GM21737 (cell line): ENCODE results near the gene WWC1.

Experiments
- ATAC-seq: cut with Tn5 transposase; IDR thresholded peaks from one replicate; pipeline ENCODE4 v1.9.1; 2021; ENCODE audit warnings: mild to moderate bottlenecking, moderate library complexity; ENCODE audit not compliant: unreplicated experiment

The WWC1 gene

GRCh38 chr5:168359820-168360460 lies 68.5 kb downstream of the WWC1 start:
- no peak for ATAC-seq

DNA sequence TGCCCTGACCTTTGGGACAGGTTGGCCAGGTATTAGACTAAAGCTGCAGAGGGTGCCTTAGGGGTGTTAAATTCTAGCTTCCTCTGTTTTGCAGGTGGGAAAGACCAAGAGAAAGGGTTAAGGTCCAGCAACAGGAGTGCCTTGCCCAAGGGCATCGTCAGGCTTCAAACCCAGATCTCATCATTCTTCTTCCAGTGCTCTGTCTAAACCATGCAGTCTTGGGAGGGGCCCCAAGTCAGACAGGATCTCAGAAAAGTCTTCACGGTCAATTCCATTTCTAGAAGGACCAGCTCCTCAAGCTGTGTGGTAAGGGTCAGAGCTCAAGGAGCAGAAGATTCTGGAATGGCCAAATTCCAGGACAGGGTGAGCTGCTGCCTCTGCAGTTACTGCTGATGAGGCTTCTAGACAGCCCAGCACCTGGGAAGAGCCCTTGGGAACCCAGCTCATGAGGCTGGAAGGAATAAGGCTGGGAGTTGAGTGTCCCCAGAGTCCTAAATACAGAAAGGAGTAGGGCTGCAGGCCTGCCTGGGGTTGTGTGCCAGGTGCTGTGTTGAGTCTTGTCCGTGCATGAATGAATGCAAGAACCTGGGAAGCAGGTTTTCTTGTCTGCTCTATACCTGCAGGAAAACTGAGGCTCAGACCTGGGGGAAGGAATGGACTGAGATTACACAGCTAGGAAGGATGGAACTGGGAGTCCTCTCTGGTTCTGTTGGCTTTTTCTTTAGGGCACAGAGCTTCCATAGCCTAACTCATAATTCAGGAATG lies 69.3 kb downstream of the WWC1 start:
- ATAC-seq = no peak

- no peak for ATAC-seq
Measured at GRCh38 chr5:168362097-168362885, 70.8 kb downstream of the WWC1 start.

GRCh38 chr5:168364151-168364661 lies 72.8 kb downstream of the WWC1 start:
- ATAC-seq = no peak

DNA sequence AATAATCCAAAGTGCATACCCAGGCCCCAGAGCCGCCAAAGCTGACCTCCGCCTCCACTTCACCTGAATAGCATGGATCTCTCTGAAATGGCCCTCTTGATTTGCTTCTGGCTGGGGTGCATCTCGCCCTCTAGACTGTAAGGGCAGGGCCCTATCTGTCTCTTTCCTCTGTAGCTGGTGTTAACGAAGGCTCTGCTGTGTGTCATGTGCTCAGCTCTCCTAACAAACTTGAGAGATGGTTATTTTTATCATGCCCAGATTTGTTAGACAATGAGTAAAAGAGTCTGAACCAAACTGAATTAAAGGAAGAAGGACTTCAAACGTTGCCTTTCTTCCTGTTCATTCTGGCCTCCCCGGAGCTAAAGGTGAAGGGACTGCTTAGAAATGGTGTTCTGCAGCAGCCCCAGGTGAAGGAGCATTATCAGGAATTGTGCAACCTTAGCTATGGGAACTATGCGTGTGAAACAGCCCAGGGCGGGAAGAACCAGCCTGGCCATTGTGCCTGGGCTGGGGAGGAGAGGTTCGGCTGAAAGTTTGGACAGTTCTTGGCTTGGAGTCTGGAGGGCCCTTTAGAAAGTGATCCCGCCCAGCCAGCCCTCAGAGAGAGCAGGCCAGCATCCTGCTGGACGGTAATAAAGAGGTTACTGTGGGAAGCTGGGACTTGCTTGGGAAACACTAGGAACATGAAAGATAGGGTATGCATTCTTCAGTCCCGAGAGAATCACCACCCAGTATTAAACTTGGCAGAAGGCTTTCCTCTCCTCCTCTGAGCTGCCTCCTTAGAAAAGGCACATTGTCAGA lies 73.5 kb downstream of the WWC1 start:
- ATAC-seq = no peak

DNA sequence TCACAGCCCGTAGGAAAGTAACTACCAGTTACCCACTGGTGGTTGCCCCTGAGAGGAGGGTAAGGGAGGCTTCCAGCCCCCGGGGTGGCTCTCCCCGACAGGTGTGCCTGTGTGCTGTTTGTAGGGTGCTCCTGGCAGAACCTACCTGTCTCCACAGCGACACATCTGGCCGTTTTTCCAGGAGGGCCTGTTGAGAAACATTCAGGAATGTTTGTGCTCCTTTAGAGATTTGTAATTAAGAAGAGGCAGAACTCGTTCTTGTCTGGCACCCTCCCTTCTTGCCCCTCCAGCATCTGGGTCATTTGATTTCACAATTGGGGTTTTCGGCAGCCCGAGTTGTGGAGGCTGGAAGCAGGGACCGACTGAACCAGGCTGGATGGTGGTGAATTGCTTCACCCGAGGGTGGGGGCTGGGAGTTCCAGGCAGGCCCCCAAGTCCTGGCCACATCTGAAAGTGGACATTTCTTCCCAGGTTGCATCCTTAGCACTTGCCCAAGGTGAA lies 74.2 kb downstream of the WWC1 start:
- no peak for ATAC-seq

GRCh38 chr5:168366116-168366515 lies 74.7 kb downstream of the WWC1 start:
- ATAC-seq = no peak

GRCh38 chr5:168368854-168369253 lies 77.4 kb downstream of the WWC1 start:
- no peak for ATAC-seq

DNA sequence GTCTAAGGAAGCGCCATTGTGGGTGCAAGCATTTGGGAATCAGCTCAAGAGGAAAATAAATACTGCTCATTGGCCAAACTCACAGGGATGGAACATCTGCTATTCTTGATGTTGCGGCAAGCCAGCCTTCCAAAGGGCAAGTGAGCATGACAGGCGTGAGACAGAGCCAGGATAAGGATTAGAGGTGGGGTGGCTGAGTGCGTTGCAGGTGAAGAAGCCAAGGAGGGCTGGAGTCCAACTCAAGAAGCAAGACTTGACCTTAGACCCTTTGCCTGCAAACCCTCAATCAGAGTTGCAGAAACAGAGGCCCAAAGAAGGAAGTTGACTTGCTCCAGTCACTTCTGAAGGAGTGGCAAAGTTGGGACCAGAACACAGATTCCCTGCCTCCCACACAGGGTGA lies 79.4 kb downstream of the WWC1 start:
- ATAC-seq = no peak

- ATAC-seq = no peak
Measured at GRCh38 chr5:168372356-168372946, 81.0 kb downstream of the WWC1 start.

- ATAC-seq = no peak
Measured at GRCh38 chr5:168374532-168374931, 83.1 kb downstream of the WWC1 start.

- no peak for ATAC-seq
Measured at GRCh38 chr5:168375214-168375613, 83.8 kb downstream of the WWC1 start.

- ATAC-seq = no peak
Measured at GRCh38 chr5:168377525-168377924, 86.1 kb downstream of the WWC1 start.

- no peak for ATAC-seq
Measured at GRCh38 chr5:168378741-168379140, 87.3 kb downstream of the WWC1 start.

DNA sequence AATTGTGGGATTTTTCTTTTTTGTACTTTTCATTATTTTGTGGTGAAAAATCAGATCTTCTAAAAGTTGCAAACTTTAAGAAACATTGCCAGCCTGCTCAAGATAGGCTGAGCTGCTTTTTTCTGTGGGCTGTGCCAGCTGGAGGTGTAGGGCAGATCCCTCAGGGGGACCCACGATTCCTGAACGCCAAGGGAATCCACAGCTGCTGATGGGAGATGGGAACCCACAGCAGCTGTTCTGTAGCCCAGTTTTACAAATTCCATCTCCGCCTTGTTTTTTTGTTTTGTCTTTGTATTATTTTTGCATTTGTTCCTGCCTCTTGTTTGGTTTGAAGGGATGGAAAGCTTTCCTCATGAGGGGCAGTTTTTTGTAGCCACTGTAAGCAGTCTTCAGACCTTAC lies 91.0 kb downstream of the WWC1 start:
- ATAC-seq = no peak

DNA sequence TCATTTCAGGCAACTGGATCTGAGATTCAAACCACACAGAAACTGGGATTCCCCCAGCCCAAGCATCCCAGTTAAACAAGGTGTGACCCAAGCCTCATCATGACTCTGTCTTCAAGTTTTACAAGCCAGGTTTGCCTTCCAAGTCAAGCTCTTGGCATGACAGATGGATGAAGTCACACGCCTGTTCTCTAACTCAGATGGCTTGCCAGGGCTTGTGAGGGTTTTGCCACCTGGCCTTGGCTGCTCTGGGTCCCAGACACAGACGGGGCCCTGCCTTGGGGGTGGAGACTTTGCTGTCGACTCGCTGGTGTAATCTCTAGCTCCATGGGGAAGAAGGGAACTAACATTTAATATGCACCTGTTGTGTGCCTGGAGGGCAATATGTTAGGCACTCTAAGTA lies 99.0 kb downstream of the WWC1 start:
- no peak for ATAC-seq

- no peak for ATAC-seq
Measured at GRCh38 chr5:168393773-168394172, 102.3 kb downstream of the WWC1 start.

GRCh38 chr5:168400429-168401220 lies 109.2 kb downstream of the WWC1 start:
- no peak for ATAC-seq

DNA sequence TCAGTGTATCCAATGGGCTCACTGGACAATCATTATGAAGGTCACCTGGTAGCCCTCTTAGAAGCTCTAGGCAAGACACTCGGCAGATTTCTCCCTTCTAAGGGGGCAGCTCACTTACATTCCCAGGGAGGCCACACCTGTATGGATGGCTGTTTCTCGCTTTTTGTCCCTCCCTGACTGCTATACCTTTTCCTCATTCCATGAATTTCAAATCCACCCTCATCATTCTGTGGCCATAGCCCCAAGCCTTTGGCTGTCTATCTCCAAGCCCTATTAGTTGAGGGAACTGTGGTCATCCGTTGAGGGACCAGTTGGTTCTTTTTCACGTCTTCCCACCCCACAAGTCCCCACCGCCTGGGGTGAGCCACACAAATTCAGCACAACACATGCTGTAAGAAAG lies 109.8 kb downstream of the WWC1 start:
- ATAC-seq = no peak
